GM23338 (cell line): ENCODE measurements around the gene SMIM15. TPM values are rescaled to one million over a fixed set of nuclear protein-coding genes. Genes with fewer than 3 reads are reported as not detected.

ENCODE experiments used
- ATAC-seq: fragments of 200-7000 bp; cut with Tn5 transposase; 3 replicates; pipeline ENCODE4 v1.9.1; 2020
- DNase-seq: peaks from one replicate; pipeline ENCODE4 v3.0.0-alpha.2; 2015; ENCODE audit warnings: low spot score
- H2AFZ ChIP-seq: fragments of 200-600 bp; sonication (generic); 2 replicates; pipeline ENCODE4 v1.8.0; 2016; ENCODE audit warnings: antibody characterized with exemption, mild to moderate bottlenecking, moderate library complexity
- H3F3A ChIP-seq: fragments of 200-600 bp; sonication (generic); replicated peaks from 2 replicates; pipeline ENCODE4 v1.8.0; 2017; ENCODE audit warnings: antibody characterized with exemption, mixed run types, low read depth
- H3K27ac ChIP-seq: fragments of 200-600 bp; sonication (generic); 2 replicates; pipeline ENCODE4 v1.6.1; 2016; ENCODE audit warnings: low read depth
- H3K27me3 ChIP-seq: fragments of 200-600 bp; sonication (generic); 2 replicates; pipeline ENCODE4 v1.8.0; 2016; ENCODE audit warnings: mild to moderate bottlenecking, mixed run types, moderate library complexity; ENCODE audit not compliant: insufficient read depth
- H3K36me3 ChIP-seq: fragments of 200-600 bp; sonication (generic); 2 replicates; pipeline ENCODE4 v1.8.0; 2016; ENCODE audit warnings: mild to moderate bottlenecking; ENCODE audit not compliant: insufficient read depth
- H3K4me1 ChIP-seq: fragments of 200-600 bp; sonication (generic); 2 replicates; pipeline ENCODE4 v1.8.0; 2016; ENCODE audit warnings: mild to moderate bottlenecking, moderate library complexity; ENCODE audit not compliant: insufficient read depth
- H3K4me2 ChIP-seq: fragments of 200-600 bp; sonication (generic); 2 replicates; pipeline ENCODE4 v1.7.1; 2017; ENCODE audit warnings: mixed run types
- H3K4me3 ChIP-seq: fragments of 200-600 bp; sonication (generic); 2 replicates; pipeline ENCODE4 v1.6.1; 2016; ENCODE audit warnings: mixed run types
- H3K79me2 ChIP-seq: fragments of 200-600 bp; sonication (generic); replicated peaks from 2 replicates; pipeline ENCODE4 v1.8.0; 2017; ENCODE audit warnings: mild to moderate bottlenecking; ENCODE audit not compliant: insufficient read depth
- H3K9me2 ChIP-seq: fragments of 200-600 bp; sonication (generic); 2 replicates; pipeline ENCODE4 v1.8.0; 2017; ENCODE audit not compliant: insufficient read depth
- H4K20me1 ChIP-seq: fragments of 200-600 bp; sonication (generic); replicated peaks from 2 replicates; pipeline ENCODE4 v1.8.0; 2017; ENCODE audit warnings: mild to moderate bottlenecking; ENCODE audit not compliant: insufficient read depth
- H3K27ac Mint-ChIP-seq: 2 replicates; pipeline ENCODE4 v1.8.0; 2020; ENCODE audit warnings: inconsistent platforms, mild to moderate bottlenecking, moderate library complexity, mixed read lengths
- H3K27me3 Mint-ChIP-seq: 3 replicates; pipeline ENCODE4 v1.8.0; 2022; ENCODE audit warnings: low read depth, mild to moderate bottlenecking, moderate library complexity, mixed read lengths, inconsistent platforms; ENCODE audit not compliant: insufficient read depth, poor library complexity
- H3K36me3 Mint-ChIP-seq: 3 replicates; pipeline ENCODE4 v1.8.0; 2021; ENCODE audit warnings: low read depth, mild to moderate bottlenecking, inconsistent platforms, moderate library complexity, mixed read lengths
- H3K4me1 Mint-ChIP-seq: 3 replicates; pipeline ENCODE4 v1.8.0; 2020; ENCODE audit warnings: mild to moderate bottlenecking, inconsistent platforms, mixed read lengths
- H3K4me3 Mint-ChIP-seq: 3 replicates; pipeline ENCODE4 v1.8.0; 2021; ENCODE audit warnings: moderate library complexity, mild to moderate bottlenecking, inconsistent platforms, mixed read lengths
- H3K9me3 Mint-ChIP-seq: 3 replicates; pipeline ENCODE4 v1.8.0; 2020; ENCODE audit warnings: moderate library complexity, mild to moderate bottlenecking, inconsistent platforms, mixed read lengths
- CTCF ChIP-seq, 2 experiments: fragments of 200-600 bp in 1 of 2; sonication (generic) in 1 of 2; conservative IDR thresholded peaks; 2 replicates each; pipeline versions ENCODE4 v1.5.1 to v1.6.1; 2016 to 2017; ENCODE audit warnings: antibody characterized with exemption in 2 of 2, low read depth in 2 of 2, mild to moderate bottlenecking in 2 of 2, moderate library complexity in 1 of 2
- EZH2 ChIP-seq: fragments of 200-600 bp; sonication (generic); IDR thresholded peaks from one replicate; pipeline ENCODE4 v1.8.0; 2017; ENCODE audit warnings: antibody characterized with exemption, mild to moderate bottlenecking, low read depth; ENCODE audit not compliant: unreplicated experiment
- EZH2phosphoT487 ChIP-seq: fragments of 200-600 bp; sonication (generic); IDR thresholded peaks from one replicate; pipeline ENCODE4 v1.8.1; 2018; ENCODE audit warnings: antibody characterized with exemption; ENCODE audit not compliant: unreplicated experiment
- NANOG ChIP-seq: IDR thresholded peaks from 2 replicates; pipeline ENCODE4 v1.6.1; 2016; ENCODE audit warnings: antibody characterized with exemption, borderline replicate concordance
- ZNF114 ChIP-seq: fragments of 250-450 bp; sonication (Bioruptor Pico); IDR thresholded peaks from 2 replicates; pipeline ENCODE4 v1.5.0; 2020; ENCODE audit warnings: mild to moderate bottlenecking, moderate library complexity
- ZNF331 ChIP-seq: fragments of 250-450 bp; sonication (Bioruptor Pico); IDR thresholded peaks from 2 replicates; pipeline ENCODE4 v1.5.0; 2020; ENCODE audit warnings: low read depth, mild to moderate bottlenecking, moderate library complexity
- polyA plus RNA-seq: library from polyadenylated mRNA; unstranded; fragments of >200 nt; fragmentation: Nextera tagmentation; extraction: Ambion mirVana; gene quantifications from 2 replicates; pipeline ENCODE4 v1.2.1, GENCODE V29; 2016
- total RNA-seq: library from RNA; depleted of rRNA; stranded (reverse); fragments of >200 nt; shearing (Covaris generic); gene quantifications from 2 replicates; pipeline ENCODE4 v1.2.3, GENCODE V29; 2014
- TF ChIP-seq, protein P1 (sequence below): fragments of 250-450 bp; sonication (Bioruptor Pico); IDR thresholded peaks from 2 replicates; pipeline ENCODE4 v1.5.0; 2020; ENCODE audit warnings: mild to moderate bottlenecking, moderate library complexity

The SMIM15 gene
- total and polyA plus RNA-seq, 2 experiments from 2014 or later: 33.4 to 53.9 TPM

GRCh38 chr5:61171479-61171878 lies 9.2 kb upstream of the SMIM15 start:
- peaks cover 7% of the 10 kb centered on the region for H3K4me1 Mint-ChIP-seq

More at GRCh38 chr5:61171479-61171878, 9.2 kb upstream of the SMIM15 start:
- H3K4me3 ChIP-seq: no peak overlapping the region
- TF ChIP-seq ZNF331 (CRISPR knock-in tag) (no peak), EZH2 (no peak), CTCF (conservative IDR thresholded peaks at IDR 0.05; ENCODE audit: low read depth in 2 of 2) (no peak), EZH2phosphoT487 (no peak), ZNF114 (CRISPR knock-in tag) (no peak), NANOG (no peak)
- TF ChIP-seq, protein P1, sequence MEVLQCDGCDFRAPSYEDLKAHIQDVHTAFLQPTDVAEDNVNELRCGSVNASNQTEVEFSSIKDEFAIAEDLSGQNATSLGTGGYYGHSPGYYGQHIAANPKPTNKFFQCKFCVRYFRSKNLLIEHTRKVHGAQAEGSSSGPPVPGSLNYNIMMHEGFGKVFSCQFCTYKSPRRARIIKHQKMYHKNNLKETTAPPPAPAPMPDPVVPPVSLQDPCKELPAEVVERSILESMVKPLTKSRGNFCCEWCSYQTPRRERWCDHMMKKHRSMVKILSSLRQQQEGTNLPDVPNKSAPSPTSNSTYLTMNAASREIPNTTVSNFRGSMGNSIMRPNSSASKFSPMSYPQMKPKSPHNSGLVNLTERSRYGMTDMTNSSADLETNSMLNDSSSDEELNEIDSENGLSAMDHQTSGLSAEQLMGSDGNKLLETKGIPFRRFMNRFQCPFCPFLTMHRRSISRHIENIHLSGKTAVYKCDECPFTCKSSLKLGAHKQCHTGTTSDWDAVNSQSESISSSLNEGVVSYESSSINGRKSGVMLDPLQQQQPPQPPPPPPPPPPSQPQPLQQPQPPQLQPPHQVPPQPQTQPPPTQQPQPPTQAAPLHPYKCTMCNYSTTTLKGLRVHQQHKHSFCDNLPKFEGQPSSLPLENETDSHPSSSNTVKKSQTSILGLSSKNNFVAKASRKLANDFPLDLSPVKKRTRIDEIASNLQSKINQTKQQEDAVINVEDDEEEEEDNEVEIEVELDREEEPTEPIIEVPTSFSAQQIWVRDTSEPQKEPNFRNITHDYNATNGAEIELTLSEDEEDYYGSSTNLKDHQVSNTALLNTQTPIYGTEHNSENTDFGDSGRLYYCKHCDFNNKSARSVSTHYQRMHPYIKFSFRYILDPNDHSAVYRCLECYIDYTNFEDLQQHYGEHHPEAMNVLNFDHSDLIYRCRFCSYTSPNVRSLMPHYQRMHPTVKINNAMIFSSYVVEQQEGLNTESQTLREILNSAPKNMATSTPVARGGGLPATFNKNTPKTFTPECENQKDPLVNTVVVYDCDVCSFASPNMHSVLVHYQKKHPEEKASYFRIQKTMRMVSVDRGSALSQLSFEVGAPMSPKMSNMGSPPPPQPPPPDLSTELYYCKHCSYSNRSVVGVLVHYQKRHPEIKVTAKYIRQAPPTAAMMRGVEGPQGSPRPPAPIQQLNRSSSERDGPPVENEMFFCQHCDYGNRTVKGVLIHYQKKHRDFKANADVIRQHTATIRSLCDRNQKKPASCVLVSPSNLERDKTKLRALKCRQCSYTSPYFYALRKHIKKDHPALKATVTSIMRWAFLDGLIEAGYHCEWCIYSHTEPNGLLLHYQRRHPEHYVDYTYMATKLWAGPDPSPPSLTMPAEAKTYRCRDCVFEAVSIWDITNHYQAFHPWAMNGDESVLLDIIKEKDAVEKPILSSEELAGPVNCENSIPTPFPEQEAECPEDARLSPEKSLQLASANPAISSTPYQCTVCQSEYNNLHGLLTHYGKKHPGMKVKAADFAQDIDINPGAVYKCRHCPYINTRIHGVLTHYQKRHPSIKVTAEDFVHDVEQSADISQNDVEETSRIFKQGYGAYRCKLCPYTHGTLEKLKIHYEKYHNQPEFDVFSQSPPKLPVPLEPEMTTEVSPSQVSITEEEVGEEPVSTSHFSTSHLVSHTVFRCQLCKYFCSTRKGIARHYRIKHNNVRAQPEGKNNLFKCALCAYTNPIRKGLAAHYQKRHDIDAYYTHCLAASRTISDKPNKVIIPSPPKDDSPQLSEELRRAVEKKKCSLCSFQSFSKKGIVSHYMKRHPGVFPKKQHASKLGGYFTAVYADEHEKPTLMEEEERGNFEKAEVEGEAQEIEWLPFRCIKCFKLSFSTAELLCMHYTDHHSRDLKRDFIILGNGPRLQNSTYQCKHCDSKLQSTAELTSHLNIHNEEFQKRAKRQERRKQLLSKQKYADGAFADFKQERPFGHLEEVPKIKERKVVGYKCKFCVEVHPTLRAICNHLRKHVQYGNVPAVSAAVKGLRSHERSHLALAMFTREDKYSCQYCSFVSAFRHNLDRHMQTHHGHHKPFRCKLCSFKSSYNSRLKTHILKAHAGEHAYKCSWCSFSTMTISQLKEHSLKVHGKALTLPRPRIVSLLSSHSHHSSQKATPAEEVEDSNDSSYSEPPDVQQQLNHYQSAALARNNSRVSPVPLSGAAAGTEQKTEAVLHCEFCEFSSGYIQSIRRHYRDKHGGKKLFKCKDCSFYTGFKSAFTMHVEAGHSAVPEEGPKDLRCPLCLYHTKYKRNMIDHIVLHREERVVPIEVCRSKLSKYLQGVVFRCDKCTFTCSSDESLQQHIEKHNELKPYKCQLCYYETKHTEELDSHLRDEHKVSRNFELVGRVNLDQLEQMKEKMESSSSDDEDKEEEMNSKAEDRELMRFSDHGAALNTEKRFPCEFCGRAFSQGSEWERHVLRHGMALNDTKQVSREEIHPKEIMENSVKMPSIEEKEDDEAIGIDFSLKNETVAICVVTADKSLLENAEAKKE: no peak
- ATAC-seq (no peak), DNase-seq (no peak)
- H3K79me2 ChIP-seq: no peaks in the 10 kb centered on the region; the same call in 1 of the 2 replicates
- H3F3A ChIP-seq: no peaks in the 10 kb centered on the region
- Mint-ChIP-seq H3K36me3 (no peaks in the 10 kb centered on the region), H3K27me3 (no peaks in the 10 kb centered on the region), H3K9me3 (no peaks in the 10 kb centered on the region), H3K4me3 (no peak overlapping the region), H3K27ac (no peak overlapping the region)
- H2AFZ ChIP-seq: no peak overlapping the region
- H3K36me3 ChIP-seq: no peaks in the 10 kb centered on the region
- H3K9me2 ChIP-seq: no peaks in the 10 kb centered on the region
- no peak overlapping the region for H3K27ac ChIP-seq
- H3K4me1 ChIP-seq: peaks cover 13% of the 10 kb centered on the region
- no peaks in the 10 kb centered on the region; the same call in 1 of the 2 replicates for H4K20me1 ChIP-seq
- H3K4me2 ChIP-seq: no peak overlapping the region
- H3K27me3 ChIP-seq: no peaks in the 10 kb centered on the region
